ENCODE data around the gene C7.
"Not testable (repeated sequence)": the region's sequence is repeated elsewhere in the genome, so short reads cannot be mapped to it uniquely, and the experiment has no call there.

C7 gene

DNA sequence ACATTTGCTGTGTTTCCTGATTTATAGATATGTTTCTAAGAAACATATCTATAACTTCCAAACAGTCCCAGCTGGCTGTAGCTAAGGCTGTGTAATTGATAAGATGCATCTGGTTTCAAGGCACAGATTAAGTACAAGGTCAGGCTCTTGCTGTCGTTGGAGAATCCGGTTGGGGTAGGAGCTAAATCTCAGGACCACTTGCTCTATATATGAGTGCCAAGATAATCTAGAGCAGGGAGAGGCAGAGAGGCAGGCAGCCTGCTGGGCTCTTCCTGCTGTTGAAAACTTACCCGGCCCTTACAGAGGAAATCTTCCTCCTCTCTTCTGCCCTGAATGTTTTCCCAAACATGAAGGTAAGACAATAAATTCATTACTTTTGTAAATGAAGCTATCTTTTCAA is at the start of gene C7:
Gene C7, plus strand, starts transcription at position 234 of the 400 bp plus-strand sequence. Its CDS starts 114 bp downstream, at position 348.
- DNase-seq = no peak

GRCh38 chr5:40860711-40861110 is 48.6 kb upstream of the C7 start:
- DNase-seq = no peak

GRCh38 chr5:40865004-40865403 is 44.3 kb upstream of the C7 start:
- DNase-seq = not testable (repeated sequence)

DNA sequence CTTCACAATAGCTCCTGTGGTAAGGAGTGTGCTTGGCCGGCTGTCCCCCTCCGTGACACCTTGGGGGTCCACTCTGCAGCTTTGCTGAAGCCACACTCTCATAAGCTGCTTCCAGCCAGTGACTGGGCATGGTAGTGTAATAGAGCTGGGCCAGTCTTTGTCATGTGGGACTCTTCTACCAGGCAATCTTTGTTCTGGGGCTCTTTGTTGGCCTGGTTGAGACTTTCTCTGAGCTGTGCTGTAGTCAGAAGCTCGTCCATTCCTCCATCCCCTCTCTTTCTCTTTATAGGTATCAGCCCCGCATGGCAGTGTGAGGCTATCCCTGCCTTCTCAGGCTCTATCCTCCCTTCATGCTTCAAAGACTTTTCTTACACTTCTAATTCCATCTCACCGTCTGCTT is 42.5 kb upstream of the C7 start:
- DNase-seq = no peak

DNA sequence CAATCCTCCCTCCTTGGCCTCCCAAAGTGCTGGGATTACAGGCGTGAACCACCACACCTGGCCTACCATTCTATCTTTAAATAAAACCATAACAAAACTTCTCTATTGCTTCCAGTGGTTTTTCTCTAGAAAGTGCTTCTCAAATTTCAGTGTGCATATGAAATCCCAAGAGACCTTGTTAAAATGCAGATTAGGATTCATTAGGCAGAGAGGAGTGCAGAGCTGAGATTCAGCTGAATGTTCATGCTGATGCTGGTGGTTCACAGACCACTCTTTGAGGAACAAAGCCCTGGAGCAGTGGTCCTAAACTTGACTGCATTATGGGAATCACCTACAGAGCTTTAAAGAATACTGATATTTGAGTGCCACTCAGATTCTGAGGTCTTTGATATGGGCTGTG is 39.9 kb upstream of the C7 start:
- DNase-seq = no peak

DNA sequence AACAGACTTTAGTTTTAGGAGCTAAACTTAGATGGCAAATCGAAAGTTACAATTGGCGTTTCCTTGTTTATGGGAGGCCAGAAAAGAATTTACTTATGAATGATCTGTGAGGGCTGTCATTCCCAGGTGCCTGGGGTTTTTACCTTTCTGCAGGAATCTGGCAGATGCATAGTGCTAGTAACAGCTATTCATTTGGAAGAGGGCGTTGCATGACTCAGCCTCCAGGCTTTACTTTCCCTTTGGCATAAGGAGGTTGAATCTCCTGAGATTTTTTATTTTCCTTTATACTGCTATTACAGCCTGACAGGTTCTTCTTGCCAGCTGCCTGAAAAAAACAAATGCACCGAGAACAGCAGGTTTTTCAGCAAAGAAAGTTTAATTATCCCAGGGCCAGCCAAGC is 38.1 kb upstream of the C7 start:
- no peak for DNase-seq

GRCh38 chr5:40872253-40872652 is 37.0 kb upstream of the C7 start:
- not testable (repeated sequence) for DNase-seq

GRCh38 chr5:40873286-40873880 is 35.9 kb upstream of the C7 start:
- no peak for DNase-seq

DNA sequence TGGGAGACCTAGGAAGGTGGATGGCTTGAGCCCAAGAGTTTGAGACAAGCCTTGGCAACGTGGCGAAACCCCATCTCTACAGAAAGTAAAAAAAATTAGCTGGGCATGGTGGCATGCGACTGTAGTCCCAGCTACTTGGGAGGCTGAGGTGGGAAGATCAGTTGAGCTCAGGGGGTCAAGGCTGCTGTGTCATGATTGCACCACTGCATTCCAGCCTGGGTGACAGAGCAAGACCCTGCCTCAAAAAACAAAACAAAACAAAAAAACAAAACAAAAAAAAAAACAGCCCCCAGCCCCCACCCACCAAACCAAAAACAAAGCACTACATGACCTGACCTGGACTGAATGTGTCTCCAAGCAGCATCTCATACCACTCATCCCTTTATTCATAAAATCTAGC is 33.3 kb upstream of the C7 start:
- DNase-seq = no peak

GRCh38 chr5:40877371-40877988 is 31.8 kb upstream of the C7 start:
- DNase-seq = no peak

DNA sequence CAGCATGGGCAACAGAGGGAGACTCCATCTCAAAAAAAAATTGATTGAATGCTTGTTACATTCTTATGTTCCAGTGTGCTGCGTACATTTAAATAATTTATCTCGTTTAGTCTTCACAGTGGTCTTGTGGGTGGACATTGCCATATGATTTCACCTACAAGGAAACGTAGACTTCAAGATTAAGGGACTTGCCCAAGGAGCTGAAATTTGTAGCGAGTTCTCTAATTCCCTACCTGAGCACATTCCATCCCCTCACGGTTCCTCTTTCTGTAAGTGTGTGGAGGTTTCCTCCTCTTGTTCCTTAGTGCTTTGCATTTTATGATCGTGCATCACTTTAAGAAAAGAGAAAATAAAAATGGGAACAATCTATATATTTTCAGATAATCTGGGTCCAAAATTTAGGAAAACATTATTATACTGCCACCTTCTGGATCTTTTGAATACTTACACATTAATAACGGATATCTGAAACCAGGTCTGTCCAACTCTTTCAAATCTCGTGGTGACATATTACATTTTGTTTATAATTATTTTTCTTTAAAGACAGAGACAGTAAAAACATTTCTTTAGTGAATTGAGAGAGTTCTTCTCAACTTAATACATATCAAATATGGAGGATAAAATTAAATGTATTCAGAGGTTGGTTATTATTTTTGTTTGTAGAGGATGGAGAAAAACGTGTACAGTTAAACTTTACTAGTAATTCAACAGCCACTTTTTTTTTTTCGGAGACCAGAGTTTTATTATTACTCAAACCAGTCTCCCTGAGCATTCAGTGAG is 29.9 kb upstream of the C7 start:
- no peak for DNase-seq

- DNase-seq = no peak
Measured at GRCh38 chr5:40882291-40882690, 27.0 kb upstream of the C7 start.

- DNase-seq = not testable (repeated sequence)
Measured at GRCh38 chr5:40883051-40883450, 26.2 kb upstream of the C7 start.

GRCh38 chr5:40895440-40896425 is 13.6 kb upstream of the C7 start:
- not testable (repeated sequence) for DNase-seq

DNA sequence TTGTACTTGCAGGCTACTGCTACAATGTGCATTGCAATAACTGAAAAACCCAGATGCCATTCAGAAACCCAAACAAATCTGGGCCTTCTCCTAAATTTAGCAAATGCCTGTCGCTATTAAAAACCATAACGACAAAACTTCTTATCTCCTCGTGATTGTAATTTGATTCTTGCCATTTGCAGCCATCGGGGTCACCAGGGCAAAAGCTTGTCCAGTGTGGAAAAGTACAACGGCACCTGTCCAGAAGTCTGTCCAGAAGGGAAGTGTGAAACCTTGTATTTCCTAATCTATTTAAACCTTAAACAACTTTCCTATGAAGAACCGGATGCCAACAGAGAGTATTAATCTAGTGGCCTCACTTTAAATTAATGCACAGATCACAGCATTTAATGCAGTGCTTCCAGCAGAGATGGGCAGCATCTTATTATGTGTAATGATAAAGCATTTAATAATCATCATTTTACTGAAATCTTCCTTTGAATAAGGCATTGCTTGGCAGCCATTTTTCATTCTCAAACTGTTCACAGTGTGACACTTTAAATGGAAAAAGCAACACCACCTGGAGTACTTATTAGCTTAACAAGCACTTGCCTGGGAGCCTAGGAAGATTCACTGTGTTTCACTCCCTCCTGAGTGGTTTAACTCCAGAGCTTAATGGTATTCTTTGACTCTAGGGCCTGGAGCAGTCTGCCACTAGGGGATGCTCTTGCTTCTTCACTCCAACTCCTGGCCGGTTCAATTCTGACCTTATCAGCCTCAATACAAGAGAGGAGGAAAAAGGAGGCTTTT is 4.9 kb upstream of the C7 start:
- no peak for DNase-seq

DNA sequence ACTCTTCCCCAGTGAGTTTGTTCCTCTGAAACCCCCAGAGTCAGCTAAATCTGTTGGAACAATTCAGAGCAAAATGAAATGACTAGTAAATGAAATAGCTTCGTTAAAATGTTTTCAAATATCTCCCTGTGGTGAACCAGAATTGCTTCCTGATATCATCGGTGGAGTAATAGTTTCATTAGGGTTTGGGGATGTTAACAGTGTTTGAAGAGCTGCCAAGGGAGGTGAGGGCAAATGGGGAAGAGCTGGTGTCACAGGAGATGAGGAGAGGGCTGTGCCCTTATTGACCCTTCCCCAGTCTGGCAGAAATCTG is 4.3 kb upstream of the C7 start:
- DNase-seq = no peak

- DNase-seq = no peak
Measured at GRCh38 chr5:40906351-40906751, 2.9 kb upstream of the C7 start.

DNA sequence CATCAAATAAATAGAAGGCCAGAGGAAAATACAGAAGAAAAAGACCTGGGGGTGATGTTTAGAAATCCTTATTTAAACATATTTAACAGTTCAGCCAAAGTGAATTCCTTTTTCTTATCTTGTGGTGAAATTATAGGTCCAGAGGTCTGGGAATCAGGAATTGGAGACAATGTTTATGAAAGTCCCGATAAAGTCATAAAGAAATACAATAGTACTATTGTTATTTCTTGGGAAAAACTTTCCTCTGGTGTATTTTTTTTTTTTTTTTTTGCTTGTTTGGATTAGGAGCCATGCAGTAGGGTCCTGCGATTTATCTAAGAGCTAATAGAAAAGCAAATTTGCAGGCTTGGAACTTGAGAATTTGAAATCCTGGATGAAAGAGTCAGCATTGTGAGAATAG is 426 bp downstream of the C7 start:
- no peak for DNase-seq

- no peak for DNase-seq
Measured at GRCh38 chr5:40911266-40911665, 2.0 kb downstream of the C7 start.

DNA sequence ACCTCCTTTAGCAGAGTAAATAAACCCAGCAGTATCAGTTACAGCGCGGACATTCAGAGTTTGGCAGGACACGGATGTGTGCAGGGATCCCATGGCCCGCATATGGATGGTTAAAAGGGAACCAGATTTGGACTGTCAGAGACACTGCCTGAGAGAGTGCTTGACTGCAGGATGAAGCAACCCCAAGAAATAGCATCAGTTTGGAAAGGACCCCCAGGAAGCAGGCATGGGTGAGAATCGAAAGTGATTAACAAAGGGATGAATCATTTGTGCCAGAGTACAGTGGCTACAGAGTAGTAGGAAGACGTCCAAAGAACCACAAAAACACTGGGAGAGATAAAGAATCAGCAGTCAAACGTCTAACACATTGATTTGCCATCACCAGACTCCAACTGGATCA is 5.5 kb downstream of the C7 start:
- DNase-seq = no peak

DNA sequence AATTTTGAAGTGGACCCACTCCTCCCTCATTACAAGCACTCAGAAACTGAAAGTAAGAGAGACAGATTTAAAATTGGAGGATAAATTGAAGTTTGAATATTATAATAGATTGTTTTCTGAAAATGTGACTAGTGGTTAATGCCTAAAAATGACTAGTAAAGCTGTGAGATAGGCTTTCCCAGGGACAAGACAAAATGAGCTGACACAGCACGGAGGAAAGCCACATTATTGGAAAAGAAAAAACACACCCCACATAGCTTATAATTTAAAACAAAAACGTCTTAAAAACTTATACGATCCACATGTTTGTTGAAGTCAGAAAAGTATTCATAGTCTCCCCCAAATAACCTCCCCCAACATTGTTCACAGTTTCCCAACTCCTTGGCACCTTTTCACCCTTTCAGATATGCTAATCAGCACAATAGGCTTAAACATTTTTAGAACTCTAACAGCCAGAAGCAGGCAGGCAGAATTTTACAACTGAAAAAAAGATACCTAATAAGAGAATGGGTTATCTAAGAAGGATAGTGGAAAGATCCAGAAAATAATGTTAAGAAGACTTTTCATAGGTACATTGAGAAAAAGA is 6.1 kb downstream of the C7 start:
- no peak for DNase-seq

GRCh38 chr5:40916226-40916625 is 6.9 kb downstream of the C7 start:
- DNase-seq = no peak

Data from CD4-positive, alpha-beta T cell treated with Interleukin-15 for 1 hour (primary cell).